Lung (tissue), 12 donors: ENCODE data around the gene HPS1. TPM values are rescaled to one million over a fixed set of nuclear protein-coding genes. Genes with fewer than 3 reads are reported as not detected.
A peak's percentile ranks its signal among the peaks of the same experiment; 100 is the strongest.

ENCODE experiments used
- ATAC-seq: fragments of 200-7000 bp; cut with Tn5 transposase; one replicate; pipeline ENCODE4 v1.9.1; 2020; ENCODE audit warnings: moderate number of reproducible peaks; ENCODE audit not compliant: insufficient read depth, low FRiP score
- DNase-seq, 3 donors: peaks; one replicate each; pipeline ENCODE4 v3.0.0-alpha.2; 2013 to 2017
- H3K27ac ChIP-seq, 2 donors: one replicate each; pipeline ENCODE4 v1.5.1; 2013; ENCODE audit warnings: mild to moderate bottlenecking in 2 of 2, moderate library complexity in 2 of 2, control low read depth in 1 of 2, inconsistent platforms in 1 of 2, low read depth in 1 of 2, low read length in 1 of 2
- H3K27me3 ChIP-seq, 3 donors: one replicate each; pipeline ENCODE4 v1.5.1; 2013; ENCODE audit warnings: low read length in 2 of 3; ENCODE audit not compliant: control insufficient read depth in 3 of 3, insufficient read depth in 3 of 3
- H3K36me3 ChIP-seq, 4 donors: one replicate each; pipeline ENCODE4 v1.5.1; 2013; ENCODE audit warnings: low read length in 4 of 4, mild to moderate bottlenecking in 1 of 4, moderate library complexity in 1 of 4; ENCODE audit not compliant: control insufficient read depth in 4 of 4, insufficient read depth in 4 of 4
- H3K4me1 ChIP-seq, 5 donors: one replicate each; pipeline ENCODE4 v1.5.1; 2013; ENCODE audit warnings: low read length in 5 of 5, mild to moderate bottlenecking in 2 of 5, moderate library complexity in 1 of 5; ENCODE audit not compliant: control insufficient read depth in 5 of 5, insufficient read depth in 5 of 5
- H3K4me3 ChIP-seq: one replicate; pipeline ENCODE4 v1.5.1; 2013; ENCODE audit warnings: mild to moderate bottlenecking, control low read depth, moderate library complexity
- H3K9ac ChIP-seq, 2 donors: one replicate each; pipeline ENCODE4 v1.5.1; 2013; ENCODE audit warnings: low read length in 2 of 2, control low read depth in 1 of 2; ENCODE audit not compliant: insufficient read depth in 1 of 2
- H3K9me3 ChIP-seq, 4 donors: one replicate each; pipeline ENCODE4 v1.5.1; 2013; ENCODE audit warnings: low read length in 3 of 4, mild to moderate bottlenecking in 1 of 4, moderate library complexity in 1 of 4; ENCODE audit not compliant: control insufficient read depth in 4 of 4, insufficient read depth in 3 of 4
- WGBS, 2 donors: extraction: QIAGEN DNeasy Blood & Tissue Kit; methylation state at CpG; one replicate each; pipeline ENCODE4 v1.1.7; 2013; 5-methylcytosine and 5-hydroxymethylcytosine counted together
- polyA plus RNA-seq, 2 donors: library from polyadenylated mRNA; stranded (reverse); fragments of 200-250 nt; gene quantifications; one replicate each; pipeline ENCODE4 v1.2.1, GENCODE V29; 2013
- total RNA-seq, 2 donors: library from RNA; depleted of rRNA in 1 of 2; stranded (reverse); fragments of >200 nt in 1 of 2; gene quantifications; one replicate each; pipeline ENCODE4 v1.2.1, GENCODE V29; 2014 to 2021
- TF ChIP-seq, protein P1 (sequence below): IDR thresholded peaks from 2 replicates; pipeline ENCODE4 v1.5.1; 2012; ENCODE audit warnings: mild to moderate bottlenecking; ENCODE audit errors: control extremely low read depth, extremely low read depth
- donor health status: control.
- donor health status: control.
- donor health status: Bipolar disorder and iron deficiency.
- donor health status: healthy.
- donor health status: DM: yes; HTN: yes; CAD: no.

Gene HPS1
- total and polyA plus RNA-seq, 4 donors: 32.3 to 89.5 (median 58.4) TPM

DNA sequence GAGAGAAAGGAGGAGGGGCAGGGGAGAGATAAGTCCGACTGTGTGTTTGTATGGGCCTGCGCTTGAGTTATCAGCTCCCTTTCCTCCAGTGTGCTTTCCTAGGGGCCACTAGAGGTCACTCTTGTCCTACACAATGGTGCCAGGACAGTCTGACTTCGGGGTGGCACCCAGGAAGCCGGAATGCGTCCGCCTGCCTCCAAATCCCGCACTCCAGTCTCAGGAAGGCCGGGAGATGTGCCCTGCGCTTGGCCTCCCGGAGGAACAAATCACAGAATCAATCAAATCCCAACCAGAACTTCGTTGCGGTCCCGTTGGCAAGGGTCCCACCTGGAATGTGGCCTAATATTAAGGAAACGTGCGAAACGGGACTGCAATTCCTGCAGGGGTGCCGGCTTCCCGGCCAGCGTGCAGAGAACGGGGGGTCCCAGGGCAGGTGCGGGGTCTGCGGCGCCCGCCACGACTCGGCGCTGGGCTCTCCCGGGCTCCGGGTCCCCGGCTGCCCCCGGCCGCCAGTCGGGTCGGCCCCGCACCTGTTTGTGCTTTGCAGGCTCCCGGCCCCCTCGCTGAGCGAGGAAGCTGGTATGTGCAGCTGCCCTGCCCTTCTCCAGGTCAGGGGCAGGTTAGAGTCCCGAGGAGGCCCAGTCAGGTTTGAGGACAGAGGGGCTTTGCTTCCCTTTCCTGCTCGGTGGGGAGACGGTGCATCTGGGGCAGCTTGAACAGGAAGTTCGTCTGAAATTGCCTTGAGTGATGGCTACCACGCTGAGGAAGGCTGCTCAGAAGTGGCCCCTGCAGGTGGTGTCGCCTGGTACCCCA is 21.0 kb upstream of the HPS1 start:
- H3K27ac ChIP-seq: no peak overlapping the region
- ATAC-seq: peak; percentile 98
- DNase-seq: peak; percentile 80 to 94 (median 89)
- TF ChIP-seq, protein P1, sequence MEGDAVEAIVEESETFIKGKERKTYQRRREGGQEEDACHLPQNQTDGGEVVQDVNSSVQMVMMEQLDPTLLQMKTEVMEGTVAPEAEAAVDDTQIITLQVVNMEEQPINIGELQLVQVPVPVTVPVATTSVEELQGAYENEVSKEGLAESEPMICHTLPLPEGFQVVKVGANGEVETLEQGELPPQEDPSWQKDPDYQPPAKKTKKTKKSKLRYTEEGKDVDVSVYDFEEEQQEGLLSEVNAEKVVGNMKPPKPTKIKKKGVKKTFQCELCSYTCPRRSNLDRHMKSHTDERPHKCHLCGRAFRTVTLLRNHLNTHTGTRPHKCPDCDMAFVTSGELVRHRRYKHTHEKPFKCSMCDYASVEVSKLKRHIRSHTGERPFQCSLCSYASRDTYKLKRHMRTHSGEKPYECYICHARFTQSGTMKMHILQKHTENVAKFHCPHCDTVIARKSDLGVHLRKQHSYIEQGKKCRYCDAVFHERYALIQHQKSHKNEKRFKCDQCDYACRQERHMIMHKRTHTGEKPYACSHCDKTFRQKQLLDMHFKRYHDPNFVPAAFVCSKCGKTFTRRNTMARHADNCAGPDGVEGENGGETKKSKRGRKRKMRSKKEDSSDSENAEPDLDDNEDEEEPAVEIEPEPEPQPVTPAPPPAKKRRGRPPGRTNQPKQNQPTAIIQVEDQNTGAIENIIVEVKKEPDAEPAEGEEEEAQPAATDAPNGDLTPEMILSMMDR: peak; percentile 77
- no peaks in the 10 kb centered on the region for H3K27me3 ChIP-seq
- H3K36me3 ChIP-seq: no peaks in the 10 kb centered on the region
- no peaks in the 10 kb centered on the region for H3K9me3 ChIP-seq
- 2 to 3% methylated on average over 43 to 44 of the region's 44 CpGs for WGBS, 2 donors
- H3K4me3 ChIP-seq: peak overlapping the region; percentile 35
- H3K9ac ChIP-seq: peak overlapping the region in 1 of 2 donors; percentile 65
- H3K4me1 ChIP-seq: no peaks in the 10 kb centered on the region

DNA sequence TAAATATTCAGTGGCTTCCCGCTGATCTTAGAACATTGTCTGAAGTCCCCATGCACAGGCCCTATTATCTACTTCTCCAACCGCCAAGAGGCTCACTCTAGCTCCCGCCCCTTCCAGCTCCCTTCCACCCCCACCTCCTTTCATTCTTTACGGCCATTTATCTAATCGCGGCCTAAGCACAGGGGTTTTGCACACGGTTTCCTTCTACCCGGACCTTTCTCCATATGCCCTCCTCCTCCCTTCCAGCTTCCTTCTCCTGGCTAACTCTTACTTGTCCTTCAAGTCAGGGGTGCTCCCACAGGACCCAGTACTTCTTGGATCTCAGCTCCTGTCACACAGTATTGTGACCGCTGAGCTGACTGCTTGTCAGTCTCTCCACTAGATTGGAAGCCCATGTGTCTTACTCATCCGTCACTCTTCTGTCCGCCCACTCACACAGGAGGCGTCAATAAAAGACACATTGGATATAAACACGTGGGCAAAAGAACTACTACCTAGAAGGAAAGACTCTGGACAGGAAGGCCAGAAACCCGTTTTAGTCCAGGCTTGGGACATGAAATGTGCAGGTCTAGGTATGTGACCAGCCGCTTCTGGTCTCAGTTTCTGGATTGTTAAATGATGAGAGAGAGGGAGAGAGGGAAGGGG is 20.2 kb upstream of the HPS1 start:
- no peak overlapping the region for H3K4me3 ChIP-seq
- 69 to 75% methylated on average over 15 of the region's 15 CpGs for WGBS, 2 donors
- no peak for DNase-seq

DNA sequence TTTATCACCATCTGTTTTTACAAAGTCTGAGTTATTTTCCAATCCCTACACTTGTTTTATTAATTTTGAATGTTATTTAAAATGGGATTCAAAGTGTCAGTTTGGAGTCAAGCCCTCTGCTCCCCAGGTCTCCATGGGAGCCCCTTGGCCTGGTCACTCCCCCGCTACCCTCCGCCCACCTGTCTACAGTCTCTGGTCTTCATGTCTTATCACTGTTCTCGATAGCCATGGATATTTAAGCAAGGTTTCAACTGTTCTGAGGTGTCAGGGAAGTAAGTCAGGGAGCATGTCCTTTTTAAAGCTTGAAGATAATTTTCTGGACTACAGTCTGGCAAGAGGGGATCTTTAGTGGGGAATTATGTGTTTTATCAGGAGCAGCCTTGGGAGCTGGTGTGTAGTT is 19.1 kb upstream of the HPS1 start:
- 91 to 95% methylated on average over 3 of the region's 3 CpGs for WGBS, 2 donors
- Histone ChIP-seq H3K4me3 (no peak overlapping the region), H3K9ac (no peak overlapping the region), H3K27me3 (no peaks in the 10 kb centered on the region), H3K27ac (no peak overlapping the region), H3K9me3 (no peaks in the 10 kb centered on the region), H3K36me3 (no peaks in the 10 kb centered on the region), H3K4me1 (peaks cover 0 to 4% (median 1%) of the 10 kb centered on the region in 5 donors)
- TF ChIP-seq, protein P1: no peak
- DNase-seq (no peak), ATAC-seq (no peak)

More for the DNA sequence above, 20.2 kb upstream of the HPS1 start:
- H3K9me3 ChIP-seq: no peaks in the 10 kb centered on the region
- H3K27me3 ChIP-seq: no peaks in the 10 kb centered on the region
- H3K27ac ChIP-seq: no peak overlapping the region
- TF ChIP-seq, protein P1: no peak
- H3K4me1 ChIP-seq: no peaks in the 10 kb centered on the region
- H3K9ac ChIP-seq: no peak overlapping the region
- no peaks in the 10 kb centered on the region for H3K36me3 ChIP-seq
- ATAC-seq: no peak
